ENCODE results near the gene PALD1. TPM values are rescaled to one million over a fixed set of nuclear protein-coding genes. Genes with fewer than 3 reads are reported as not detected.

The PALD1 gene
- total RNA-seq, 2 experiments from 2014 or later = 0.36 to 0.44 TPM

- CTCF ChIA-PET = interaction anchor here (1.0 to 1.8 kb wide), 2 partner anchors 44 to 156 kb away, joined by 3 to 5 read pairs; no protein-coding TSS in a partner anchor
- intact Hi-C loops (cut with DNase I, micrococcal nuclease) = no loop called here
- Mint-ChIP-seq H3K4me1 (ENCODE audit: low read depth) (peaks cover 44% of the 10 kb centered on the region), H3K4me3 (peak within 1 kb of the TSS; percentile 99), H3K27ac (peak within 1 kb of the TSS; percentile 90), H3K9me3 (no peaks in the 10 kb centered on the region), H3K27me3 (no peaks in the 10 kb centered on the region), H3K36me3 (ENCODE audit: low read depth) (peaks cover 28% of the 10 kb centered on the region)
- H3K4me3 ChIP-seq (ENCODE audit: low read length) = peak within 1 kb of the TSS; percentile 76
- TF ChIP-seq CTCF (IDR thresholded peaks at IDR 0.05) = no peak
- peaks cover 65% of the 10 kb centered on the region for H3K4me1 ChIP-seq (ENCODE audit: insufficient read depth, low read length)
- H3K27me3 ChIP-seq (ENCODE audit: control insufficient read depth in 1 of 2, insufficient read depth in 2 of 2, low read length in 2 of 2) = no peaks in the 10 kb centered on the region
- H3K27ac ChIP-seq (ENCODE audit: low read depth in 1 of 2, low read length in 2 of 2) = peak within 1 kb of the TSS; percentile 5 to 73
- H3K9me3 ChIP-seq (ENCODE audit: control insufficient read depth in 1 of 2, insufficient read depth in 1 of 2, low read length in 2 of 2) = no peaks in the 10 kb centered on the region
- ATAC-seq (ENCODE audit: poor library complexity) = peak; percentile 96
- POLR2A ChIA-PET = interaction anchor here (0.7 to 1.7 kb wide), 5 partner anchors 9 to 332 kb away, joined by 3 to 7 read pairs (median 4); no protein-coding TSS in a partner anchor
- H3K36me3 ChIP-seq (ENCODE audit: insufficient read depth, low read length) = peaks cover 28% of the 10 kb centered on the region
- DNase-seq = peak; percentile 35 to 94 (median 70)
Observed at GRCh38 chr10:70602665-70603448, 124.3 kb downstream of the PALD1 start, which contains the start of gene PRF1. PRF1 (minus strand) TSS chr10:70602741; CDS start chr10:70600902, 1,839 bp downstream.

DNA sequence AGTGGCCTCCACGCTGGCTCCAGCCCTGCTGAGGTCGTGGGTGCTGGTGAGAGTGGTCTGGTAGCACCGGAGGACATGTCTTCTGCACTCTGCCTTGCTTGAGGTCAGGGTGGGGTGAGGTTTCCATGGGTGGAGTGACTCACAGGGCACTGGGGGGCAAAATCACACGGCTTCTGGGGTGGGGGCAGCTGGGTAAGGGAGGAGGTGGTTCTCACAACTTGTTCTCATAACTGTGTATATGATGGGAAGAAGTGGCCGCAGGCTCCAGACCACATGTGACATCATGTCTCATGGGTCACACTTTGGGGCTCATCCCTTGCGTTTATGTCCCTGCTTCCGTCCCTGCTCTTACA, 124.9 kb downstream of the PALD1 start:
- Mint-ChIP-seq H3K36me3 (ENCODE audit: low read depth) (peaks cover 25% of the 10 kb centered on the region), H3K27me3 (no peaks in the 10 kb centered on the region), H3K27ac (peak overlapping the region; percentile 90), H3K4me1 (ENCODE audit: low read depth) (peaks cover 44% of the 10 kb centered on the region), H3K4me3 (peak overlapping the region; percentile 99), H3K9me3 (no peaks in the 10 kb centered on the region)
- intact Hi-C loops (cut with DNase I, micrococcal nuclease) = no loop called here
- TF ChIP-seq CTCF (IDR thresholded peaks at IDR 0.05) = no peak
- ATAC-seq (ENCODE audit: poor library complexity) (no peak), DNase-seq (peak in 5 of 14 experiments; percentile 17 to 84 (median 33))
- peaks cover 23% of the 10 kb centered on the region for H3K36me3 ChIP-seq (ENCODE audit: insufficient read depth, low read length)
- H3K27ac ChIP-seq (ENCODE audit: low read depth in 1 of 2, low read length in 2 of 2) = peak overlapping the region; percentile 5 to 73
- H3K4me1 ChIP-seq (ENCODE audit: insufficient read depth, low read length) = peaks cover 63% of the 10 kb centered on the region
- no peaks in the 10 kb centered on the region for H3K27me3 ChIP-seq (ENCODE audit: control insufficient read depth in 1 of 2, insufficient read depth in 2 of 2, low read length in 2 of 2)
- ChIA-PET POLR2A (interaction anchor here (1.0 to 1.7 kb wide), 2 partner anchors 25 to 200 kb away, joined by 4 to 7 read pairs; partner anchors contain the start of gene EIF4EBP2), CTCF (no interaction called here)
- H3K4me3 ChIP-seq (ENCODE audit: low read length) = peak overlapping the region; percentile 76
- H3K9me3 ChIP-seq (ENCODE audit: control insufficient read depth in 1 of 2, insufficient read depth in 1 of 2, low read length in 2 of 2) = no peaks in the 10 kb centered on the region

DNA sequence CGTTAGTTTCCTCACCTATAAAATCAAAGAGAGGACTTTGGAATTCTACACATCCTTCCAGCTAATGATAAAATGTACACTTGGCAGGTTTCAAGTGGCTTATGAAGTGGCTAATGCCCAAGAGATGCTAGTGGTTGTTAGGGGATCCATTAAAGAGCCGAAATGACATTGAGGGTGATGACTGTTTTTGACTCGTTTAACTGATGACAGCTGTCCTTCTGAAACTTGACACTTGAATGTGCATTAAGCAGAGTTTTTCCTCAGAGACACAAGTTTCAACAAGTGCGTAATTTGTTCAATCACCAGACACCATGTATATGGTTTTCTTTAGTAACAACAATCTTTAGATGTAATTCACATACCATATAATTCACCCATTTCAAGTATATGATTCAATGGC, 125.5 kb downstream of the PALD1 start:
- ChIA-PET POLR2A (interaction anchor here (1.0 kb wide), 1 partner anchor 200 kb away, joined by 4 read pairs; the partner anchor contains the start of gene EIF4EBP2), CTCF (no interaction called here)
- Mint-ChIP-seq H3K36me3 (ENCODE audit: low read depth) (peaks cover 20% of the 10 kb centered on the region), H3K4me1 (ENCODE audit: low read depth) (peaks cover 44% of the 10 kb centered on the region), H3K27ac (peak overlapping the region; percentile 90), H3K27me3 (no peaks in the 10 kb centered on the region), H3K4me3 (peak overlapping the region; percentile 99), H3K9me3 (no peaks in the 10 kb centered on the region)
- no peaks in the 10 kb centered on the region for H3K27me3 ChIP-seq (ENCODE audit: control insufficient read depth in 1 of 2, insufficient read depth in 2 of 2, low read length in 2 of 2)
- no peaks in the 10 kb centered on the region for H3K9me3 ChIP-seq (ENCODE audit: control insufficient read depth in 1 of 2, insufficient read depth in 1 of 2, low read length in 2 of 2)
- peaks cover 57% of the 10 kb centered on the region for H3K4me1 ChIP-seq (ENCODE audit: insufficient read depth, low read length)
- H3K27ac ChIP-seq (ENCODE audit: low read depth in 1 of 2, low read length in 2 of 2) = peak overlapping the region in 1 of 2 donors; percentile 73
- ATAC-seq (ENCODE audit: poor library complexity) (no peak), DNase-seq (no peak)
- H3K4me3 ChIP-seq (ENCODE audit: low read length) = no peak overlapping the region
- H3K36me3 ChIP-seq (ENCODE audit: insufficient read depth, low read length) = peaks cover 16% of the 10 kb centered on the region
- TF ChIP-seq CTCF (IDR thresholded peaks at IDR 0.05) = no peak
- intact Hi-C loops (cut with DNase I, micrococcal nuclease) = no loop called here

Data from CD4-positive, alpha-beta T cell (primary cell).